Endodermal cell (in vitro differentiated cells): Measurements from ENCODE around the gene FMNL3. TPM values are rescaled to one million over a fixed set of nuclear protein-coding genes. Genes with fewer than 3 reads are reported as not detected.
A peak's percentile ranks its signal among the peaks of the same experiment; 100 is the strongest.

Experiments
- DNase-seq: peaks from one replicate; pipeline ENCODE4 v3.0.0-alpha.2; 2017
- H3K27ac ChIP-seq: 2 replicates; pipeline ENCODE4 v1.5.1; 2013; ENCODE audit warnings: mild to moderate bottlenecking, low read depth, low read length, moderate library complexity
- H3K27me3 ChIP-seq: 2 replicates; pipeline ENCODE4 v1.6.1; 2013; ENCODE audit warnings: mild to moderate bottlenecking, low read length, moderate library complexity; ENCODE audit not compliant: insufficient read depth, control insufficient read depth, poor library complexity, severe bottlenecking
- H3K36me3 ChIP-seq: 2 replicates; pipeline ENCODE4 v1.7.0; 2013; ENCODE audit warnings: mild to moderate bottlenecking, low read length, moderate library complexity; ENCODE audit not compliant: control insufficient read depth, insufficient read depth
- H3K4me1 ChIP-seq: one replicate; pipeline ENCODE4 v1.7.0; 2013; ENCODE audit warnings: low read length; ENCODE audit not compliant: control insufficient read depth, insufficient read depth
- H3K4me3 ChIP-seq: 2 replicates; pipeline ENCODE4 v1.5.1; 2013; ENCODE audit warnings: mild to moderate bottlenecking, low read length, moderate library complexity
- H3K9ac ChIP-seq: 2 replicates; pipeline ENCODE4 v1.6.1; 2013; ENCODE audit warnings: mild to moderate bottlenecking, low read length, moderate library complexity; ENCODE audit not compliant: poor library complexity, severe bottlenecking; ENCODE audit errors: extremely low read depth
- H3K9me3 ChIP-seq: 2 replicates; pipeline ENCODE4 v1.6.1; 2013; ENCODE audit warnings: mild to moderate bottlenecking, low read length, moderate library complexity; ENCODE audit not compliant: control insufficient read depth
- H3K27ac Mint-ChIP-seq: 2 replicates; pipeline ENCODE4 v1.8.0; 2020; ENCODE audit warnings: mixed read lengths
- H3K27me3 Mint-ChIP-seq: 2 replicates; pipeline ENCODE4 v1.8.0; 2021; ENCODE audit warnings: mild to moderate bottlenecking, mixed read lengths; ENCODE audit not compliant: insufficient read depth
- H3K36me3 Mint-ChIP-seq: 2 replicates; pipeline ENCODE4 v1.8.0; 2020; ENCODE audit warnings: low read depth, mixed read lengths
- H3K4me1 Mint-ChIP-seq: 2 replicates; pipeline ENCODE4 v1.8.0; 2020; ENCODE audit warnings: mixed read lengths
- H3K4me3 Mint-ChIP-seq: 2 replicates; pipeline ENCODE4 v1.8.0; 2020; ENCODE audit warnings: mild to moderate bottlenecking, moderate library complexity, mixed read lengths
- H3K9me3 Mint-ChIP-seq: 2 replicates; pipeline ENCODE4 v1.8.0; 2020; ENCODE audit warnings: mild to moderate bottlenecking, mixed read lengths
- WGBS, 2 experiments: methylation state at CpG; one replicate each; pipeline versions ENCODE4 v1.1.5 to v1.1.7; 2013; ENCODE audit warnings: missing lambda C conversion rate in 2 of 2, mixed read lengths in 1 of 2; ENCODE audit not compliant: insufficient coverage in 1 of 2, insufficient read length in 1 of 2; 5-methylcytosine and 5-hydroxymethylcytosine counted together
- total RNA-seq, 2 donors: library from RNA; stranded (reverse); fragmentation: NEBNext Ultra II Directional in 1 of 2; extraction: Animal tissue kit (Norgen Biotek cat#: 25700) in 1 of 2; gene quantifications; 2 replicates in 1 of 2; 3 replicates in 1 of 2; pipeline ENCODE4 v1.2.1, GENCODE V29; 2021
- TF ChIP-seq, protein P1 (sequence below): fragments of 200-600 bp; sonication (generic); conservative IDR thresholded peaks from 2 replicates; pipeline ENCODE4 v1.5.0; 2021; ENCODE audit warnings: antibody characterized with exemption, mild to moderate bottlenecking

Gene FMNL3
- total RNA-seq, 2 donors from 2014 or later, result 22.4 to 23.5 TPM

DNA sequence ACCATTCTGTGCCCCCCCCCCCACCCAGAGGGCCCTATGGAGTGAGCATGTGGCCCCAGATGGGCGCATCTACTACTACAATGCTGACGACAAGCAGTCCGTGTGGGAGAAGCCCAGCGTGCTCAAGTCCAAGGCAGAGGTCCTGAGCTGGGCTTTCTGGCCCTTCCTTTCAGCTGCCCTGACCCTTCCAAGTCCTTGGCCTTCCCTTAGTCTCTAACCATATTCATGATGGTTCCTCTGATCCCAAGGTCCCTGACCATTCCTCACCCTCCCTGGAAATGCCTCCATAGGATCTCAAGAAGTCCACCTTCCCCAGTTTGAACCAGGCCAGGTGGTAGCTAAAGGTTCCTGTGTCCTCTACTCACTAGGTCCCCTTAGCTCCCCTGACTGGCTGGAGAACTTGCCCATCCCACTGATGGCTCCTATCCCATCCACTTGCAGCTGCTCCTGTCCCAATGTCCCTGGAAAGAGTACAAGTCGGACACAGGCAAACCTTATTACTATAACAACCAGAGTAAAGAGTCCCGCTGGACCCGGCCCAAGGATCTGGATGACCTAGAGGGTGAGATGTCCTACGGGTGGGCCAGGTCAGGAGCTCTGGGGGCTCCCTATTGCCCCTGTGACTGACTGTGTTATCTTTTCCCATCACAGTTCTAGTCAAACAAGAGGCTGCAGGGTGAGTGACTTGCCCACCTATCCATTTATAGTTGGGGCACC lies 74.1 kb downstream of the FMNL3 start:
- Histone ChIP-seq H3K27me3 (no peaks in the 10 kb centered on the region), H3K27ac (no peak overlapping the region), H3K4me3 (no peak overlapping the region), H3K9me3 (no peaks in the 10 kb centered on the region), H3K4me1 (peaks cover 12% of the 10 kb centered on the region), H3K36me3 (peaks cover 6% of the 10 kb centered on the region), H3K9ac (no peak overlapping the region)
- no peak for DNase-seq
- H3K27me3 Mint-ChIP-seq, result no peaks in the 10 kb centered on the region
- H3K9me3 Mint-ChIP-seq, result no peaks in the 10 kb centered on the region
- H3K36me3 Mint-ChIP-seq, result peaks cover 15% of the 10 kb centered on the region
- no peak overlapping the region for H3K27ac Mint-ChIP-seq
- TF ChIP-seq, protein P1, sequence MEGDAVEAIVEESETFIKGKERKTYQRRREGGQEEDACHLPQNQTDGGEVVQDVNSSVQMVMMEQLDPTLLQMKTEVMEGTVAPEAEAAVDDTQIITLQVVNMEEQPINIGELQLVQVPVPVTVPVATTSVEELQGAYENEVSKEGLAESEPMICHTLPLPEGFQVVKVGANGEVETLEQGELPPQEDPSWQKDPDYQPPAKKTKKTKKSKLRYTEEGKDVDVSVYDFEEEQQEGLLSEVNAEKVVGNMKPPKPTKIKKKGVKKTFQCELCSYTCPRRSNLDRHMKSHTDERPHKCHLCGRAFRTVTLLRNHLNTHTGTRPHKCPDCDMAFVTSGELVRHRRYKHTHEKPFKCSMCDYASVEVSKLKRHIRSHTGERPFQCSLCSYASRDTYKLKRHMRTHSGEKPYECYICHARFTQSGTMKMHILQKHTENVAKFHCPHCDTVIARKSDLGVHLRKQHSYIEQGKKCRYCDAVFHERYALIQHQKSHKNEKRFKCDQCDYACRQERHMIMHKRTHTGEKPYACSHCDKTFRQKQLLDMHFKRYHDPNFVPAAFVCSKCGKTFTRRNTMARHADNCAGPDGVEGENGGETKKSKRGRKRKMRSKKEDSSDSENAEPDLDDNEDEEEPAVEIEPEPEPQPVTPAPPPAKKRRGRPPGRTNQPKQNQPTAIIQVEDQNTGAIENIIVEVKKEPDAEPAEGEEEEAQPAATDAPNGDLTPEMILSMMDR, result no peak
- H3K4me3 Mint-ChIP-seq, result no peak overlapping the region
- WGBS, 2 experiments, result 94 to 98% methylated on average over 5 to 8 of the region's 8 CpGs
- peaks cover 21% of the 10 kb centered on the region for H3K4me1 Mint-ChIP-seq

DNA sequence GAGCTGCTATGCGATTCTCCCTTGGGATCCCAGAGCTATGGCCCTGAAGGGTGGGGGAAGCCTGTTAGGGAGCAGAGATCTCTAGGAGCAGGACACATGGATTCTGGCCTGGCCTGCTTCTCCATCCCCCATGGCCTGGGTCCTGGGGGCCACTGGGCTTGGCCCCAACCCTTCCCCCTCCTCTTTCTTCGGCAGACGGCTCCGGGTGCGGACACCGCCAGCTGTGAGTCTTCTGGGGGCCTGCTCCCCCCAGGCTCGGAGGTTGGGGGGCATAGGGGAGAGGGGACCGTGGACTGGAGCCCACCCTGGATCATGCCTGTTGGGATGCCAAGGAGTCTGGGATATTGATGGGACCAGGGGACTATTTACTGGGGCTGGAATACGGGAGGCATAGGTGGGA lies 74.8 kb downstream of the FMNL3 start:
- Histone ChIP-seq H3K9ac (no peak overlapping the region), H3K27me3 (no peaks in the 10 kb centered on the region), H3K9me3 (no peaks in the 10 kb centered on the region), H3K36me3 (peaks cover 5% of the 10 kb centered on the region), H3K4me3 (no peak overlapping the region), H3K4me1 (peaks cover 5% of the 10 kb centered on the region), H3K27ac (no peak overlapping the region)
- peaks cover 15% of the 10 kb centered on the region for H3K4me1 Mint-ChIP-seq
- DNase-seq, result no peak
- 80 to 97% methylated on average over 1 to 8 of the region's 9 CpGs for whole genome bisulfite sequencing, 2 experiments
- TF ChIP-seq, protein P1, result no peak
- H3K36me3 Mint-ChIP-seq, result peaks cover 15% of the 10 kb centered on the region
- H3K9me3 Mint-ChIP-seq, result no peaks in the 10 kb centered on the region
- H3K4me3 Mint-ChIP-seq, result no peak overlapping the region
- no peak overlapping the region for H3K27ac Mint-ChIP-seq
- H3K27me3 Mint-ChIP-seq, result no peaks in the 10 kb centered on the region

DNA sequence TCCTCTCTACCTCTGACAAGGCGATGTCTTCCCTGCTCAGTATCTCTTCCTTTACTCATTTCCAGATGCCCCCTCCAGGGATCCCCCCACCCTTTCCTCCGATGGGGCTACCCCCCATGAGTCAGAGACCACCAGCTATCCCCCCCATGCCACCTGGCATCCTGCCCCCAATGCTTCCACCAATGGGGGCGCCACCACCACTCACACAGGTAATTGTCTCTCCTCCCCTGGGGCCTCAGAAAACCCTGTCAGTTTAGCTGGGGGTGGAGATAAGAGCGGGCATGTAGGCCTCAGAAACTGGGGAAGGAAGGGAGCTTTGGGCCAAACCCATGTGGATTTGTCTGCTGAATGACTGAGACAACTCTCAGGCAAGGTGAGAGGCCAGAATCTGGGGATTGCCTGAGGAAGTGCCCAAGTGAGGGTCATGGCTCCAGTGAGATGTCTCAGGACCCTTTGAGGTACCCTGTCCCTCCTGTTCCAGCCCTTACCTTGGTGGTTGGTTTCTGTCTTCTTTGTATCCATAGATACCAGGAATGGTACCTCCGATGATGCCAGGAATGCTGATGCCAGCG lies 75.8 kb downstream of the FMNL3 start:
- Histone ChIP-seq H3K36me3 (peaks cover 5% of the 10 kb centered on the region), H3K27me3 (no peaks in the 10 kb centered on the region), H3K9me3 (no peaks in the 10 kb centered on the region), H3K27ac (no peak overlapping the region), H3K4me3 (no peak overlapping the region), H3K4me1 (peaks cover 2% of the 10 kb centered on the region), H3K9ac (no peak overlapping the region)
- peak; percentile 59 for DNase-seq
- Mint-ChIP-seq H3K4me1 (peaks cover 5% of the 10 kb centered on the region), H3K36me3 (peaks cover 15% of the 10 kb centered on the region), H3K9me3 (no peaks in the 10 kb centered on the region), H3K27ac (no peak overlapping the region), H3K4me3 (no peak overlapping the region), H3K27me3 (no peaks in the 10 kb centered on the region)
- TF ChIP-seq, protein P1, result peak; percentile 52
- WGBS, 2 experiments, result 94% methylated on average over 4 of the region's 6 CpGs
